SH-SY5Y (cell line): ENCODE measurements around the gene COQ10A.

Experiments used
- GATA2 ChIP-seq: IDR thresholded peaks from 2 replicates; pipeline ENCODE4 v1.6.1; 2011; ENCODE audit warnings: mild to moderate bottlenecking, low read depth, low read length
- GATA3 ChIP-seq: IDR thresholded peaks from 2 replicates; pipeline ENCODE4 v1.6.1; 2011; ENCODE audit warnings: low read depth, mild to moderate bottlenecking, low read length, moderate library complexity

- TF ChIP-seq GATA3 = no peak
- no peak for TF ChIP-seq GATA2
These were observed 29.6 kb downstream of the COQ10A start for GRCh38 chr12:56296295-56296694.
